NCI-H2196 (cell line): ENCODE measurements around the gene OXCT1.

Source experiments
- DNase-seq: peaks from one replicate; lab custom pipeline; 2025; ENCODE audit not compliant: unreplicated experiment; lab: John Stamatoyannopoulos, UW

OXCT1 gene

DNA sequence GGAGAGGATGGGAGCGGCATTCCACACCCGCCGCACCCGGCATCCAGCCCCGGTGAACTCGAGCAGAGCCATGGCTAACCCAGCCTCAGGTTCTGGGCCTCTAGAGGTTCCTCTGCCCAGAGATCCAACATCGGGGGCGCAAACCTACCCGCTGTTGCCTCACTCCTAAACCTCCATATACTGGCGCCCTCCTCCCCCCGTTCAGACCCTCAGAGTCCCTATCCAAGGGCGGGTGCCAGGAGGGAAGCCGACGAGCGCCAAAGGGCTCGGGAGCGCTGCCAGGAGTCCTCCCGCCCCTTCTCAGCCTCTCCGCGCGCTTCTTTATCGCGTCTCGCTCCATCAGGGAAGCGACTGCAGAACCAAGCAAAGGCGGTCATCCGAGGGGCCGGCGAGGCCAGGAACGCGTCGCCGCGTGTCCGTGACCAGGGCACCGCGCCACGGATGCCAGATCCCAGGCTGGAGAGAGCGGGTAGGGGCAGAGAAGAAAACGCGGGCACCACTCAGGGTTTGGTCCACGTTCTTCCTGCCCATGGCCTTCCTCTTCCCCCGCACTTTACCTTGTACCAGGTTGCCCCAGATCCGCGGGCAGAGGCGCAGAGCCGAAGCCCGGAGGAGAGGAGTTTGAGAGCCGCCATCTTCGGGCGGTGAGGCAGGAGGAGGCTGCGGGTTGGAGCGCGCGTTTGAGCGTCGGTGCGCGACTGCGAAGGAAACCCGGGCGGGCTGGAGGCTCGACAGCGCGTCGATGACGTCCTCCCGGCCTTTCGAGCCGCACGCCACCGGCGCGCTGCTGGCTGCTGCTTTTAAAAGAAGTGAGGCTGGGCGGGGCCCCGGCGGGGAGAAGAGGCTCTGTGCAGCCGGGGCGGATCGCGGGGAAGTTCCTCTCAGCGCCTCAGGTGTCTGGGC, at the start of gene OXCT1:
Gene OXCT1, minus strand, starts transcription at position 702 of the 903 bp plus-strand sequence. Its CDS starts 67 bp downstream, at position 635.
- peak; percentile 94 for DNase-seq

GRCh38 chr5:41918105-41918504, 47.9 kb upstream of the OXCT1 start:
- DNase-seq: no peak

- DNase-seq: peak; percentile 19
Observed at GRCh38 chr5:41908374-41909079, 38.3 kb upstream of the OXCT1 start.

DNA sequence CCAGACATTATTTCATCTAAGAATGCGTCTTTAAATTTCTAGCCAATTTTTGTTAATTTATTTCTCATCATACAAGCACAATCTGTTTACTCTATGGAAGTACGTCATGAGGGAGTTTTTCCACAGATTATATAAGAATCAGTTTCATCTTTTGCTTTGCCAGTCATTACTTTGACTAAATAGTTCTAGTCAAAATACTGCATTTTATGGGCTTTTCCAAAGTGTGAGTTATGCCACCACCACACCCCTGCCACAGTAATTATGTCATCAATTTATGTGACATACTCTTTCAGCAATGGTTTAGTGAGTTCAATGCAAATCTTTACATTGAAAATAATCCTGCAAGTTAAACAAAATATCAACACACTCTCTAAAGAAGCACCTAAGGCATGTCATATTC, 35.9 kb upstream of the OXCT1 start:
- no peak for DNase-seq

DNA sequence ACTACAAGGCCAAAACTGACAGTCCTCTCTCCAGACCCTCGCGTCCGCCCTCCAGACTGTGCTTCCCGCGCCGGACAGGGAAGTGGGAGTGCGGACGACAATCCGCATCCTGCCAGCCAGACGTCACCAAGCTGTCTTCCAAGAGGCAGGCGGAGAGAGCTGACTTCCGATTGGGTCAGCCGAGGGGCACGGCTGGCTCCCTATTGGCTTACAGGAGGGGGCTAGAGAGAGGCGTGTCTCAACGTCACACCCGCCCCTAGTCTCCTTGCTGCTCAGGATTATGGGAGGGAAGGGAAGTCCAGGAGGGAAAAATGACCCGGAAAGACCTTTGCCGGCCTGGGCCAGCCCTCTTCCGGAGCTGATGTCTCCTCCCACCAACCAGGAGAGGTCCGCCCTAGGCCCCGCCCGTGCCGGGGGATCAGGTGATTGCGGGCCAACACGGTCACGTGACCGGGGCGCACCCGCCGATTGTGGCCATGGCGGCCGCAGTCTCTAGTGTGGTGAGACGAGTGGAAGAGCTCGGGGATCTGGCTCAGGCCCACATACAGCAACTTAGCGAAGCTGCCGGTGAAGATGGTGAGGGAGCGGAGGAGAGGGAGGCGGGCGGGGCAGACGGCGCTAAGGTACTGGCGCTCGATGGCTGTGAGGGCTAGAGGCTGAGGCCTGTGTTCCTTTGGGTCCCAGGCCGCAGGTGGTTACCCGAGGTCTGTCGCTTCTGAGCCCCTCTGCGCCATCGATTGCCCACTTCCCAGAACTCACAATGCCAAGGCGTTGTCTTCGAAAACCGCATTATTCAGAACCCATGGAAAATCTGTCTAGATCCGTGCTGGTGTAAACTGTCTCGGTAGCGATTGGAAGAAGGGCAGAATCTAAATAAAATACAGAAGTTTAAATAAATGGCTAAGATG, 33.9 kb upstream of the OXCT1 start, which contains the start of gene RIMOC1:
Gene RIMOC1, plus strand, starts transcription at position 453 of the 908 bp plus-strand sequence. Its CDS starts 24 bp downstream, at position 477.
- peak; percentile 100 for DNase-seq

- DNase-seq: no peak
Observed at GRCh38 chr5:41903382-41903891, 33.2 kb upstream of the OXCT1 start.

DNA sequence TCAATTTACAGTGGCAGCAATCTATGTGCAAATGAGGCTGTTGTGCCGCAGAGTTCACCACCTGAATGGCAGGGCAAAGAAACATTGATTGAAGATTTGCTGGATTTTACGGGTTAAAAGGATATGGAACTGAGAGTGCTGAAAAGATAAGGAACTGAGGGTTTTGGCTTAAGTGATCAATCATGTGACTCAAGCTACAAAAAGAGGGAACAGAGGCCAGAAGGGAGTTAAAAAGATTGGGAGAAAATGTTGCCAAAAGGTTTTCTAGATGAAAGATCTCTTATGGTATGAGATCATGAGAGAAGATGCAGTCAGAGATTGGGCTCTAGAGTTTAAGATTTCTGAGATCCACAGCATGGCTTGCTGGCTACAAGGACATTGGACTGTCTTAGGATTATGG, 26.0 kb upstream of the OXCT1 start:
- no peak for DNase-seq

GRCh38 chr5:41893074-41893851, 23.0 kb upstream of the OXCT1 start:
- no peak for DNase-seq

DNA sequence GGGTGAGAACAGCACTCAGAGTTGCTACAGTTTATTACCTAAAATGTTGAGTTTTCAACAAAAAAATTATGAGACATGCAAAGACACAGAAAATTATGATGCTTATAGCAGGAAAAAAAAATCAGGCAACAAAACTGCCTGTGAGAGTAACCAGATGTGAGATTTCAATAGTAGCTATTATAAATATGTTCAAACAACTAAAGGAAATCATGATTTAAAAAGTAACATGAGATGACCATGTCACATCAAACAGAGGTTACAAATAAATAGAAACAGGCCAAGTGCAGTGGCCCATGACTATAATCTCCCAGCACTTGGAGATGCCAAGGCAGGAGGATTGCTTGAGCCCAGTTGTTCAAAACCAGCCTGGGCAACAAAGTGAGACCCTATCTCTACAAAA, 21.8 kb upstream of the OXCT1 start:
- no peak for DNase-seq

DNA sequence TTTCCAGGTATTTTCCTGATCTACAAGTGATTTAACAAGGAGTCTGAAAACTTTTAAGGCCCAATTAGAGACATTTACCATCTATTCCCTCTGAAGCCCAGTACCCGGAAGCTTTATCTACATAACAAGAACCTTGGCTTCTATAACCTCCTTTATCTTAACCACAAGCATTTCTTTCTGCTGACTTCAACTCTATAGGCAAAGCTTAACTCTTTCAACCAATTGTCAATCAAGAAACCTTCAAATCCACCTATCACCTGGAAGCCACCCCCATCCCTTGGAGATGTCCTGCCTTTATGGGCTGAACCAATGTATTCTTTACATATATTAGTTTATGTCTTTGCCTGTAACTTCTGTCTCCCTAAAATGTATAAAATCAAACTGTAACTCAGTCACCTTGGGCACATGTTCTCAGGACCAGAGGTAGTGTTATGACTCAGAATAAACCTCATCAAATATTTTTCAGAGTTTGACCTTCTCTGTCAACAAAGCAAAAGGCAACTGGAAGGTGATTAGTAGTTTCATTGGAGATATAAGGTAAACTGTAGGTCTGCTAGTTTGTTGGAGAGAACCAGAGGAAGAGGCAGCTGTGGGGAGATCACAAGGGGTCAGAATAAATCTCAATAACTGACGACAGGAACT, 21.0 kb upstream of the OXCT1 start:
- DNase-seq: no peak

DNA sequence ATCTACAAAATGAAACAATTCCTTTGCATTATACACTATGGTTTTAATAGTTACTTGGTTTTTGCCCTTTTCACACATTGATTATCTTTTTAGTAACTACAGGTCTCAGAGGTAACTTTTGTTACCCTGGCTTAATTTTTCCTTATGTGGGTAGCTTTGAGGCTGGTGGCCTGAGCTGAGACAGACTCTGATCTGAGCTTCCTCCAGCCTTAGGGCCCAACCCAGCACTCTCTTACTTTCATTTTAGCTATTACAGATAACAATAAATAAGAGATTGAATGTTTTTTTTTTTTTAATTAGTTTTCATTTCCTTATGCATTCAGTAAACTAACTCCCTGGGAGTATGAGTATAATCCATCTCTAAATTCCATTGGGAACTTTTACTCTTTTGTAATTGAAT, 15.1 kb upstream of the OXCT1 start:
- DNase-seq: no peak

- no peak for DNase-seq
Observed at GRCh38 chr5:41883936-41884335, 13.7 kb upstream of the OXCT1 start.

DNA sequence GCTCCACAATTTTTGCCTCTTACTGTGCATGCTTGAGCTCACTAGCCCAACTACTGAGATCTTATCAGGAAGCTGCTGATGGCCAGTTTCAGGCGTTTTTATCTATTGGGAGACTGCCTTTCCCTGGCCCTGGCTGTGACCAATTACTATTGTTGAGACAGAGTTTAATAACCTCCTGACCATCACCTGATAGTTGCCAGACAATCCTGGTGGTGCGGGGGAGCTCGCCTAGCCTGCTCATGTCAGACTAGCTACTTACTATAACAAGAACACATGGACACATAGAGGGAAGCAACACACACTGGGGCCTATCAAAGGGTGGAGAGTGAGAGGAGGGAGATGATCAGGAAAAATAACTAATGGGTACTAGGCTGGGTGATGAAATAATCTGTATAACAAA, 13.0 kb upstream of the OXCT1 start:
- DNase-seq: no peak

- no peak for DNase-seq
Observed at GRCh38 chr5:41882765-41883164, 12.5 kb upstream of the OXCT1 start.

GRCh38 chr5:41878643-41879478, 8.6 kb upstream of the OXCT1 start:
- no peak for DNase-seq

DNA sequence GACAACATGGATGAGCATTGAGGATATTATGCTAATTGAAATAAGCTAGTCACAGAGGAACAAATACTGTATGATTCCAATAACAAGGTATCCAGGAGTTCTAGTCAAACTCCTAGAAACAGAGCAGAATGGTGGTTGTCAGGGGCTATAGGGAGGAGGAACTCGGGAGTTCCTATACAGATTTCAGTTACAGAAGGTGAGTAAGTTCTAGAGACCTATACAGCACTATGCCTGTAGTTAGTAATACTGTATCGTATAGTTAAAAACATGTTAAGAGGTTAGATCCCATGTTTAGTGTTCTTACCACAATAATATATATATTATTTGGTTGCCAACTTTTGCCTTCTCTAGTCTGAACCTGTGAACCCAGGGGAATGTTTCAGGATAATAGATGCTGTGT, 7.9 kb upstream of the OXCT1 start:
- DNase-seq: no peak

DNA sequence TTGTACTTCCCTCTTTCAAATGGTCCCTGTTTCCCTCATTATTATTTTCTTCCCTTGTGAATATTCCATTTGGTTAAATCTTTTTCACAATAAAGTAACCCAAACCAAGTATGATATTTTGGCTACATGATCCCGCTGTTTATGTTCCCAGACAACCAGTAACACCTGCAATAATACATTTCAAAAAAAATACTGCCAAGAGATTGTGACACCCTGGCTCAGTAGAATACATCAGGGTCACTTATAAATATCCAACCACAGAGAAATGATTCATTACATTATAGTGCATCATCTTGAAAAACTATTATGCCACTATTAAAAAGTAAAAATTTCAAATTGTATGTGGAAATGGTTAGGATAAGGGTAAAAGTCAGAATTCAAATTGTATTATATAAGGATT, 7.2 kb upstream of the OXCT1 start:
- DNase-seq: no peak

DNA sequence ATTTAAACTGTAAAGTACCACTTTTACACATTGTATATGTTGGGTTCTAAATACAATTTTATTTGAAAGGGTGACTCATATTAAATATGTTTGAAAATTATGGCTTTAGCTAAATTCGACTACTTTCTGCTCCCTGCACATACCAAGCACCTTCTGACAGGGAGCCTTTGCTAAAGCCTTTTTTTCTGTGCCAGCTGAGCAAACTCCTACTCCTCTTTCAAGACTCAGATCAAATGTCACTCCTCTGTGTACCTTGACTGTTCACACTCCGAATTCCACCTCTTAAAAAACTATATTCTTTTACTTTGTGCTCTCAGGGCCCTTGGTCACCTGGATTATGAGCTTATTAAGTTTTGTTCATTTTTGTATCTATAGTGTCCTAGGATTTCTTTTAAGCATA, 6.5 kb upstream of the OXCT1 start:
- DNase-seq: no peak

DNA sequence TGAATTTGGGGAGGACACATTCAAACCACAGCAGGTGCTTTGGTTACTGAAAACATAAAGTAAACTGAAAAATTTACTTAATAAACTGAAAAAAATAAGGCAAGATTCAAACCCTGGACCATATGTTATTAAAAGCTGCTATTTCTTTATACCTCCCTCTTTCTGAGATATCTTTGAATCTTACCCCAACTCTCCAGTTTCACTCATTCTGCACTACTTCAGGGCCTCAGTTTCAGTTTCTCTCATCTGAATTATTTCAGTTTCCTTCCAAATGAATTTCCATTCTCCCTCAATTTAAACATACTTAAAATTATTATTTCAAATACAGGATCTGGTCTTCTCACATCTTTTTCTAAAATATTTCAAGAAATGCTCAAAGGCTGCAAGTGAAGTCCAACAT, 4.9 kb upstream of the OXCT1 start:
- DNase-seq: no peak
